GM12878 (cell line): ENCODE results near the gene PHACTR1. TPM values are rescaled to one million over a fixed set of nuclear protein-coding genes. Genes with fewer than 3 reads are reported as not detected.

Experiments used
- ATAC-seq: fragments of 200-7000 bp; cut with Tn5 transposase; 3 replicates; pipeline ENCODE4 v1.9.1; 2020; ENCODE audit warnings: mild to moderate bottlenecking, moderate library complexity
- BruUV-seq: library from RNA; stranded (reverse); fragments of 400-500 nt; replicated peaks from 2 replicates; lab custom pipeline; 2021; lab: Mats Ljungman, UMichigan
- CTCF ChIA-PET: fragments of 300-600 bp; sonication (Branson Sonifier 250); formaldehyde crosslinking; extraction: SDS; loops from one replicate; lab custom pipeline; 2021; ENCODE audit warnings: inconsistent platforms; lab: Yijun Ruan, JAX
- POLR2A ChIA-PET: fragments of 350-600 bp; formaldehyde crosslinking; extraction: SDS; loops from one replicate; lab custom pipeline; 2021; ENCODE audit warnings: inconsistent platforms; lab: Charles Lee
- RAD21 ChIA-PET: fragments of 300-600 bp; sonication (Branson Sonifier 250); formaldehyde crosslinking; loops from one replicate; lab custom pipeline; 2023; ENCODE audit warnings: antibody characterized with exemption; ENCODE audit not compliant: unreplicated experiment; lab: Charles Lee
- SMC1A ChIA-PET: fragments of 300-600 bp; sonication (Branson Sonifier 250); formaldehyde crosslinking; loops from one replicate; lab custom pipeline; 2023; ENCODE audit not compliant: unreplicated experiment, uncharacterized antibody; lab: Charles Lee
- DNase-seq: peaks from one replicate; pipeline ENCODE4 v3.0.0-alpha.2; 2011; ENCODE audit warnings: low read depth, low spot score
- FAIRE-seq: peaks from 3 replicates; lab custom pipeline; 2011; peaks lifted over from hg19 to GRCh38; lab: Jason Lieb, UNC
- H2AFZ ChIP-seq: 2 replicates; pipeline ENCODE4 v1.6.0; 2011; ENCODE audit warnings: low read depth, low read length, control low read depth; ENCODE audit not compliant: control insufficient read depth
- H3K27ac ChIP-seq: 2 replicates; pipeline ENCODE4 v1.5.1; 2011; ENCODE audit warnings: control low read depth; ENCODE audit not compliant: control insufficient read depth, insufficient read depth
- H3K27me3 ChIP-seq, 2 experiments: replicated peaks in 1 of 2; 2 replicates each; pipeline versions ENCODE4 v1.6.0 to v1.6.1; 2011; ENCODE audit warnings: low read length in 1 of 2; ENCODE audit not compliant: control insufficient read depth in 2 of 2, insufficient read depth in 2 of 2
- H3K36me3 ChIP-seq, 2 experiments: 2 replicates each; pipeline ENCODE4 v1.5.1; 2011; ENCODE audit warnings: low read length in 1 of 2; ENCODE audit not compliant: control insufficient read depth in 2 of 2, insufficient read depth in 2 of 2
- H3K4me1 ChIP-seq: 2 replicates; pipeline ENCODE4 v1.6.1; 2011; ENCODE audit warnings: mild to moderate bottlenecking, low read length, moderate library complexity, mixed read lengths; ENCODE audit not compliant: control insufficient read depth, insufficient read depth
- H3K4me2 ChIP-seq: 2 replicates; pipeline ENCODE4 v1.6.0; 2011; ENCODE audit warnings: control low read depth; ENCODE audit not compliant: control insufficient read depth, insufficient read depth
- H3K4me3 ChIP-seq: fragments of 200-600 bp; sonication (generic); 2 replicates; pipeline ENCODE4 v1.5.1; 2016
- H3K79me2 ChIP-seq: 2 replicates; pipeline ENCODE4 v1.6.0; 2011; ENCODE audit warnings: low read length; ENCODE audit not compliant: control insufficient read depth, insufficient read depth
- H3K9ac ChIP-seq: 2 replicates; pipeline ENCODE4 v1.8.0; 2011; ENCODE audit warnings: low read length, control low read depth, mixed read lengths; ENCODE audit not compliant: control insufficient read depth, insufficient read depth
- H3K9me3 ChIP-seq: replicated peaks from 3 replicates; pipeline ENCODE4 v1.5.1; 2011; ENCODE audit warnings: mild to moderate bottlenecking, low read length; ENCODE audit not compliant: control insufficient read depth, insufficient read depth
- H4K20me1 ChIP-seq: 2 replicates; pipeline ENCODE4 v1.6.0; 2011; ENCODE audit not compliant: control insufficient read depth, insufficient read depth
- BMI1 ChIP-seq: fragments of 450-650 bp; IDR thresholded peaks from 2 replicates; pipeline ENCODE4 v1.6.1; 2016; ENCODE audit warnings: mild to moderate bottlenecking, moderate library complexity, borderline replicate concordance
- BRCA1 ChIP-seq: IDR thresholded peaks from 2 replicates; pipeline ENCODE4 v1.6.1; 2011; ENCODE audit warnings: low read depth, low read length, improper control_type of control experiment
- CREB1 ChIP-seq: IDR thresholded peaks from 2 replicates; pipeline ENCODE4 v1.6.1; 2012; ENCODE audit warnings: low read depth, mild to moderate bottlenecking, inconsistent platforms
- GABPA ChIP-seq: IDR thresholded peaks from 2 replicates; pipeline ENCODE4 v1.6.1; 2014; ENCODE audit warnings: antibody characterized with exemption, low read depth, mild to moderate bottlenecking, inconsistent platforms
- MEF2A ChIP-seq: IDR thresholded peaks from 2 replicates; pipeline ENCODE4 v1.6.1; 2011; ENCODE audit warnings: low read depth, mild to moderate bottlenecking, low read length, moderate library complexity; ENCODE audit not compliant: insufficient read depth
- MTA2 ChIP-seq: fragments of 450-650 bp; IDR thresholded peaks from 2 replicates; pipeline ENCODE4 v1.6.1; 2016; ENCODE audit warnings: low read depth, mild to moderate bottlenecking, moderate library complexity
- NFYA ChIP-seq: IDR thresholded peaks from 2 replicates; pipeline ENCODE4 v1.6.1; 2011; ENCODE audit warnings: low read depth, mild to moderate bottlenecking, low read length, improper control_type of control experiment, borderline replicate concordance
- RAD51 ChIP-seq: fragments of 450-650 bp; IDR thresholded peaks from 2 replicates; pipeline ENCODE4 v1.6.1; 2016; ENCODE audit warnings: moderate library complexity, mild to moderate bottlenecking, inconsistent platforms
- SMAD5 ChIP-seq: IDR thresholded peaks from 2 replicates; pipeline ENCODE4 v1.6.1; 2016; ENCODE audit warnings: antibody characterized with exemption, low read depth
- SRF ChIP-seq, 2 experiments: IDR thresholded peaks; 2 replicates each; pipeline ENCODE4 v1.6.1; 2011; ENCODE audit warnings: low read depth in 2 of 2, low read length in 2 of 2, mild to moderate bottlenecking in 1 of 2, moderate library complexity in 1 of 2
- SUZ12 ChIP-seq: fragments of 200-600 bp; sonication (generic); IDR thresholded peaks from one replicate; pipeline ENCODE4 v1.6.1; 2018; ENCODE audit warnings: antibody characterized with exemption, mild to moderate bottlenecking; ENCODE audit not compliant: unreplicated experiment
- USF1 ChIP-seq: IDR thresholded peaks from 2 replicates; pipeline ENCODE4 v1.6.1; 2011; ENCODE audit warnings: borderline replicate concordance, low read depth, mild to moderate bottlenecking, moderate library complexity, mixed read lengths, low read length; ENCODE audit not compliant: insufficient read depth; ENCODE audit errors: extremely low read length
- USF2 ChIP-seq: IDR thresholded peaks from 2 replicates; pipeline ENCODE4 v1.6.1; 2011; ENCODE audit warnings: low read depth, low read length, improper control_type of control experiment, borderline replicate concordance
- ZNF622 ChIP-seq: fragments of 450-650 bp; IDR thresholded peaks from 2 replicates; pipeline ENCODE4 v1.6.1; 2017; ENCODE audit warnings: mild to moderate bottlenecking, inconsistent platforms
- WGBS: methylation state at CpG from one replicate; pipeline ENCODE4 v1.1.6; 2016; ENCODE audit warnings: low lambda C conversion rate; ENCODE audit not compliant: insufficient replicate concordance, insufficient coverage; ENCODE audit errors: missing lambda C conversion rate; 5-methylcytosine and 5-hydroxymethylcytosine counted together
- in situ Hi-C: fragments of 300-500 bp; cut with MboI; formaldehyde crosslinking; loops from 9 replicates; pipeline ENCODE4 v1.14.3; 2018; ENCODE audit warnings: mixed read lengths
- intact Hi-C: fragments of 100-400 bp; cut with micrococcal nuclease; formaldehyde crosslinking; loops from one replicate; pipeline ENCODE4 v1.14.2; 2022; ENCODE audit not compliant: unreplicated experiment
- polyA plus RNA-seq, 11 experiments: library from polyadenylated mRNA; depleted of rRNA in 4 of 11; unstranded in 6 of 11; stranded (reverse) in 5 of 11; fragments of >200 nt; fragmentation: Nextera tagmentation in 4 of 11; fragmentation: Illumina TruSeq in 1 of 11; extraction: Ambion mirVana in 4 of 11; extraction: Trizol in 1 of 11; gene quantifications; 1 replicate in 1 of 11; 2 replicates in 10 of 11; pipeline versions ENCODE4 v1.2.1 to v1.2.3, GENCODE V29; 2011 to 2016; ENCODE audit warnings: inconsistent platforms in 2 of 11, missing spikeins in 2 of 11, low read depth in 1 of 11
- total RNA-seq, 4 experiments: library from RNA; depleted of rRNA in 3 of 4; stranded (reverse); fragments of >200 nt in 3 of 4; fragmentation: Illumina TruSeq in 1 of 4; extraction: Trizol in 1 of 4; gene quantifications; 2 replicates each; pipeline versions ENCODE4 v1.2.1 to v1.2.3, GENCODE V29; 2013 to 2021

PHACTR1 gene
- total and polyA plus RNA-seq, 10 of the 15 experiments (the other 5 are each of a cell fraction or from before 2014, with no cell fraction given): 34.2 to 94.6 (median 62.3) TPM

DNA sequence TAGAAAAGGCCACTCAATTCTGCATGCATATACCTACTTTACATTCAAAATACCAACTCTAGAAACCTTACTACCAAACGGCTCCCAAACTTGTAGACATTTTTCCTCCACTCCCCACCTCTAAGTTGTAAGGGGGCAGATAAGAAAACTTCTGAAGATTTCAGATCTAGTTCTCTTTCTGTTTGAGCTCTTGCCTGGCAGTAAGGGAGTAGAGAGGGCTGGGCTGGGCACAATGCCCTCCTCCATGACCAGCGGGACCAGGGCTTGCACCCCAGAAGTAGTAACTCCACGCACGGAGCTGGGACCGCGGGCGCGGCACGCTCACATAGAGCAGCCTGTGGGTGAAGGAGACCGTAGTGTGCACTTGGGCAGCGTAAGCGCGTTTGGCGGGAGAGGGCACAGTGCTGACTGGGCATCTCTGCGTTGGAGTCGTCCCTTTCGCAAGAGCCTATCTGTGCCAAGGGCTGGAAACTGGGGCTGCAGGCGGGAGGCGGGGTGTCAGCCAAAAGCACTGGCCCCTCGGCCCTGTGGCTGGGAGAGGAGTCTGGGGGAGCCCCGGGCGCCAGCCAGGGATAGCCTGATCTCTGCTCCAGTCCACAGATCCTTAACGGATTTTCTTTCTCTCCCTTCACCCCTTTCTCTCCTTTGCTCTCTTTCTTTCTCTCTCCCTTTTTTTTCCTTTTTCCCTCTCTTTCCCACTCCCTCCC, 32.4 kb downstream of the PHACTR1 start:
- Histone ChIP-seq H3K4me1 (no peaks in the 10 kb centered on the region), H3K4me2 (no peak overlapping the region), H3K9ac (no peak overlapping the region)
- SMC1A ChIA-PET: no interaction called here
- 35% methylated on average over 23 of the region's 23 CpGs for WGBS
- CTCF ChIA-PET: no interaction called here
- TF ChIP-seq RAD51: no peak
- TF ChIP-seq SMAD5: no peak
- no peak for TF ChIP-seq SRF (IDR thresholded peaks at IDR 0.05; ENCODE audit: low read depth in 2 of 2, low read length in 2 of 2)
- TF ChIP-seq, all 136 proteins: peak for 0
- no peak for ATAC-seq
- ChIA-PET RAD21 (no interaction called here), POLR2A (no interaction called here)
- peaks cover 0 to 5% of the 10 kb centered on the region in 2 experiments; a peak in 3 of 4 replicates for H3K27me3 ChIP-seq
- no peak overlapping the region for H3K4me3 ChIP-seq
- no peak overlapping the region for H2AFZ ChIP-seq
- H3K9me3 ChIP-seq: no peaks in the 10 kb centered on the region; the same call in 2 of the 3 replicates
- no peaks in the 10 kb centered on the region for H3K79me2 ChIP-seq
- in situ Hi-C loops (no loop called here), intact Hi-C loops (no loop called here)
- no peak for FAIRE-seq
- no TSS peak for BruUV-seq
- H3K36me3 ChIP-seq: no peaks in the 10 kb centered on the region
- H3K27ac ChIP-seq: no peak overlapping the region
- DNase-seq: no peak
- H4K20me1 ChIP-seq: no peaks in the 10 kb centered on the region

GRCh38 chr6:12749531-12750379, 33.2 kb downstream of the PHACTR1 start:
- no peak for FAIRE-seq
- POLR2A ChIA-PET: no interaction called here
- no peaks in the 10 kb centered on the region; the same call in 2 of the 3 replicates for H3K9me3 ChIP-seq
- WGBS: 58% methylated on average over 36 of the region's 75 CpGs
- DNase-seq: no peak
- H3K27ac ChIP-seq: no peak overlapping the region
- no peak overlapping the region for H3K9ac ChIP-seq
- H3K4me2 ChIP-seq: no peak overlapping the region
- no peak overlapping the region for H2AFZ ChIP-seq
- RAD21 ChIA-PET: no interaction called here
- H3K4me3 ChIP-seq: no peak overlapping the region
- CTCF ChIA-PET: no interaction called here
- intact Hi-C loops (no loop called here), in situ Hi-C loops (no loop called here)
- ATAC-seq: no peak
- SMC1A ChIA-PET: no interaction called here
- no peaks in the 10 kb centered on the region for H3K36me3 ChIP-seq
- no peaks in the 10 kb centered on the region for H3K4me1 ChIP-seq
- H3K79me2 ChIP-seq: no peaks in the 10 kb centered on the region
- H4K20me1 ChIP-seq: no peaks in the 10 kb centered on the region
- peaks cover 0 to 5% of the 10 kb centered on the region in 2 experiments; a peak in 2 of 4 replicates for H3K27me3 ChIP-seq
- BruUV-seq: no TSS peak
- TF ChIP-seq GABPA: no peak
- TF ChIP-seq SUZ12: no peak
- no peak for TF ChIP-seq NFYA
- no peak for TF ChIP-seq BMI1
- no peak for TF ChIP-seq USF1
- TF ChIP-seq CREB1: no peak
- TF ChIP-seq BRCA1: no peak
- TF ChIP-seq USF2: no peak
- TF ChIP-seq MEF2A: no peak
- TF ChIP-seq ZNF622: no peak
- TF ChIP-seq MTA2: no peak
